ENCODE measurements around the gene XRCC6. TPM values are rescaled to one million over a fixed set of nuclear protein-coding genes. Genes with fewer than 3 reads are reported as not detected.
"Not testable (repeated sequence)": the region's sequence is repeated elsewhere in the genome, so short reads cannot be mapped to it uniquely, and the experiment has no call there.

XRCC6 gene
- polyA plus RNA-seq, 2 donors, result 75.5 to 168 TPM

GRCh38 chr22:41619979-41620588, 1.0 kb upstream of the XRCC6 start:
- WGBS, 2 donors, result 3% methylated on average over 20 to 24 of the region's 24 CpGs
- Histone ChIP-seq H3K27ac (ENCODE audit: low read depth in 2 of 2, low read length in 1 of 2) (peak overlapping the region; percentile 69 to 96), H3K9me3 (ENCODE audit: control insufficient read depth in 2 of 2, insufficient read depth in 1 of 2, low read depth in 1 of 2, low read length in 1 of 2) (no peaks in the 10 kb centered on the region), H3K4me3 (ENCODE audit: low read depth in 1 of 2, low read length in 2 of 2) (peak overlapping the region; percentile 79 to 88), H3K36me3 (ENCODE audit: control insufficient read depth in 2 of 2, insufficient read depth in 2 of 2, low read length in 1 of 2) (peaks cover 0 to 1% of the 10 kb centered on the region in 2 donors), H3K4me1 (ENCODE audit: control insufficient read depth in 2 of 2, insufficient read depth in 2 of 2, low read length in 1 of 2) (no peaks in the 10 kb centered on the region), H3K27me3 (ENCODE audit: control insufficient read depth in 1 of 2, insufficient read depth in 2 of 2, low read length in 2 of 2) (no peaks in the 10 kb centered on the region)

GRCh38 chr22:41620589-41621098, 451 bp upstream of the XRCC6 start, which contains the start of gene DESI1:
Gene DESI1 (minus strand): TSS chr22:41621043. CDS start chr22:41620839, 204 bp downstream.
- Histone ChIP-seq H3K9me3 (ENCODE audit: control insufficient read depth in 2 of 2, insufficient read depth in 1 of 2, low read depth in 1 of 2, low read length in 1 of 2) (no peaks in the 10 kb centered on the region), H3K27me3 (ENCODE audit: control insufficient read depth in 1 of 2, insufficient read depth in 2 of 2, low read length in 2 of 2) (no peaks in the 10 kb centered on the region), H3K36me3 (ENCODE audit: control insufficient read depth in 2 of 2, insufficient read depth in 2 of 2, low read length in 1 of 2) (peaks cover 0 to 5% of the 10 kb centered on the region in 2 donors), H3K4me3 (ENCODE audit: low read depth in 1 of 2, low read length in 2 of 2) (peak within 1 kb of the TSS; percentile 88 to 90), H3K27ac (ENCODE audit: low read depth in 2 of 2, low read length in 1 of 2) (peak within 1 kb of the TSS; percentile 95 to 99), H3K4me1 (ENCODE audit: control insufficient read depth in 2 of 2, insufficient read depth in 2 of 2, low read length in 1 of 2) (no peaks in the 10 kb centered on the region)
- 0% methylated on average over 32 to 40 of the region's 40 CpGs for WGBS, 2 donors

- no peaks in the 10 kb centered on the region for H3K27me3 ChIP-seq (ENCODE audit: control insufficient read depth in 1 of 2, insufficient read depth in 2 of 2, low read length in 2 of 2)
- H3K27ac ChIP-seq (ENCODE audit: low read depth in 2 of 2, low read length in 1 of 2), result peak overlapping the region; percentile 95 to 99
- H3K4me3 ChIP-seq (ENCODE audit: low read depth in 1 of 2, low read length in 2 of 2), result peak overlapping the region; percentile 88 to 90
- H3K9me3 ChIP-seq (ENCODE audit: control insufficient read depth in 2 of 2, insufficient read depth in 1 of 2, low read depth in 1 of 2, low read length in 1 of 2), result no peaks in the 10 kb centered on the region
- WGBS, 2 donors, result 2 to 7% methylated on average over 8 of the region's 8 CpGs
- peaks cover 0 to 7% of the 10 kb centered on the region in 2 donors for H3K36me3 ChIP-seq (ENCODE audit: control insufficient read depth in 2 of 2, insufficient read depth in 2 of 2, low read length in 1 of 2)
- no peaks in the 10 kb centered on the region for H3K4me1 ChIP-seq (ENCODE audit: control insufficient read depth in 2 of 2, insufficient read depth in 2 of 2, low read length in 1 of 2)
These were observed 750 bp downstream of the XRCC6 start for GRCh38 chr22:41621911-41622179.

GRCh38 chr22:41625577-41625976, 4.5 kb downstream of the XRCC6 start:
- WGBS, 2 donors, result 97 to 98% methylated on average over 7 of the region's 7 CpGs
- Histone ChIP-seq H3K4me1 (ENCODE audit: control insufficient read depth in 2 of 2, insufficient read depth in 2 of 2, low read length in 1 of 2) (no peaks in the 10 kb centered on the region), H3K36me3 (ENCODE audit: control insufficient read depth in 2 of 2, insufficient read depth in 2 of 2, low read length in 1 of 2) (peaks cover 6 to 12% of the 10 kb centered on the region in 2 donors), H3K27me3 (ENCODE audit: control insufficient read depth in 1 of 2, insufficient read depth in 2 of 2, low read length in 2 of 2) (no peaks in the 10 kb centered on the region), H3K4me3 (ENCODE audit: low read depth in 1 of 2, low read length in 2 of 2) (no peak overlapping the region), H3K9me3 (ENCODE audit: control insufficient read depth in 2 of 2, insufficient read depth in 1 of 2, low read depth in 1 of 2, low read length in 1 of 2) (no peaks in the 10 kb centered on the region), H3K27ac (ENCODE audit: low read depth in 2 of 2, low read length in 1 of 2) (no peak overlapping the region)

- not testable (repeated sequence) for H3K9me3 ChIP-seq (ENCODE audit: control insufficient read depth in 2 of 2, insufficient read depth in 1 of 2, low read depth in 1 of 2, low read length in 1 of 2); H3K4me1 ChIP-seq (ENCODE audit: control insufficient read depth in 2 of 2, insufficient read depth in 2 of 2, low read length in 1 of 2); H3K27me3 ChIP-seq (ENCODE audit: control insufficient read depth in 1 of 2, insufficient read depth in 2 of 2, low read length in 2 of 2); H3K27ac ChIP-seq (ENCODE audit: low read depth in 2 of 2, low read length in 1 of 2); H3K4me3 ChIP-seq (ENCODE audit: low read depth in 1 of 2, low read length in 2 of 2)
- peaks cover 6 to 12% of the 10 kb centered on the region in 2 donors for H3K36me3 ChIP-seq (ENCODE audit: control insufficient read depth in 2 of 2, insufficient read depth in 2 of 2, low read length in 1 of 2)
- WGBS, 2 donors, result 95 to 99% methylated on average over 16 to 25 of the region's 28 CpGs
These were observed 10.0 kb downstream of the XRCC6 start for GRCh38 chr22:41631115-41631514.

GRCh38 chr22:41631615-41632014, 10.5 kb downstream of the XRCC6 start:
- peaks cover 6 to 10% of the 10 kb centered on the region in 2 donors for H3K36me3 ChIP-seq (ENCODE audit: control insufficient read depth in 2 of 2, insufficient read depth in 2 of 2, low read length in 1 of 2)

GRCh38 chr22:41634610-41635009, 13.5 kb downstream of the XRCC6 start:
- not testable (repeated sequence) for H3K27me3 ChIP-seq (ENCODE audit: control insufficient read depth in 1 of 2, insufficient read depth in 2 of 2, low read length in 2 of 2); H3K4me1 ChIP-seq (ENCODE audit: control insufficient read depth in 2 of 2, insufficient read depth in 2 of 2, low read length in 1 of 2); H3K4me3 ChIP-seq (ENCODE audit: low read depth in 1 of 2, low read length in 2 of 2); H3K9me3 ChIP-seq (ENCODE audit: control insufficient read depth in 2 of 2, insufficient read depth in 1 of 2, low read depth in 1 of 2, low read length in 1 of 2); H3K27ac ChIP-seq (ENCODE audit: low read depth in 2 of 2, low read length in 1 of 2)
- WGBS, 2 donors, result 94% methylated on average over 8 of the region's 8 CpGs
- peaks cover 3 to 20% of the 10 kb centered on the region in 2 donors for H3K36me3 ChIP-seq (ENCODE audit: control insufficient read depth in 2 of 2, insufficient read depth in 2 of 2, low read length in 1 of 2)

More at GRCh38 chr22:41631615-41632014, 10.5 kb downstream of the XRCC6 start:
- H3K27me3 ChIP-seq (ENCODE audit: control insufficient read depth in 1 of 2, insufficient read depth in 2 of 2, low read length in 2 of 2); H3K27ac ChIP-seq (ENCODE audit: low read depth in 2 of 2, low read length in 1 of 2); H3K9me3 ChIP-seq (ENCODE audit: control insufficient read depth in 2 of 2, insufficient read depth in 1 of 2, low read depth in 1 of 2, low read length in 1 of 2); H3K4me3 ChIP-seq (ENCODE audit: low read depth in 1 of 2, low read length in 2 of 2); H3K4me1 ChIP-seq (ENCODE audit: control insufficient read depth in 2 of 2, insufficient read depth in 2 of 2, low read length in 1 of 2): not testable (repeated sequence)
- WGBS, 2 donors, result 96 to 98% methylated on average over 9 to 14 of the region's 23 CpGs

GRCh38 chr22:41636467-41636866, 15.4 kb downstream of the XRCC6 start:
- Histone ChIP-seq H3K9me3 (ENCODE audit: control insufficient read depth in 2 of 2, insufficient read depth in 1 of 2, low read depth in 1 of 2, low read length in 1 of 2) (no peaks in the 10 kb centered on the region), H3K27ac (ENCODE audit: low read depth in 2 of 2, low read length in 1 of 2) (no peak overlapping the region), H3K4me1 (ENCODE audit: control insufficient read depth in 2 of 2, insufficient read depth in 2 of 2, low read length in 1 of 2) (no peaks in the 10 kb centered on the region), H3K36me3 (ENCODE audit: control insufficient read depth in 2 of 2, insufficient read depth in 2 of 2, low read length in 1 of 2) (peaks cover 3 to 22% of the 10 kb centered on the region in 2 donors), H3K27me3 (ENCODE audit: control insufficient read depth in 1 of 2, insufficient read depth in 2 of 2, low read length in 2 of 2) (no peaks in the 10 kb centered on the region), H3K4me3 (ENCODE audit: low read depth in 1 of 2, low read length in 2 of 2) (no peak overlapping the region)
- WGBS, 2 donors, result 44 to 57% methylated on average over 7 of the region's 7 CpGs

- 97 to 98% methylated on average over 8 of the region's 8 CpGs for WGBS, 2 donors
- H3K36me3 ChIP-seq (ENCODE audit: control insufficient read depth in 2 of 2, insufficient read depth in 2 of 2, low read length in 1 of 2), result peaks cover 3 to 23% of the 10 kb centered on the region in 2 donors
- not testable (repeated sequence) for H3K27ac ChIP-seq (ENCODE audit: low read depth in 2 of 2, low read length in 1 of 2); H3K4me3 ChIP-seq (ENCODE audit: low read depth in 1 of 2, low read length in 2 of 2); H3K4me1 ChIP-seq (ENCODE audit: control insufficient read depth in 2 of 2, insufficient read depth in 2 of 2, low read length in 1 of 2); H3K9me3 ChIP-seq (ENCODE audit: control insufficient read depth in 2 of 2, insufficient read depth in 1 of 2, low read depth in 1 of 2, low read length in 1 of 2); H3K27me3 ChIP-seq (ENCODE audit: control insufficient read depth in 1 of 2, insufficient read depth in 2 of 2, low read length in 2 of 2)
These were observed 16.5 kb downstream of the XRCC6 start for GRCh38 chr22:41637623-41638022.

GRCh38 chr22:41638124-41638523, 17.0 kb downstream of the XRCC6 start:
- Histone ChIP-seq H3K4me3 (ENCODE audit: low read depth in 1 of 2, low read length in 2 of 2) (no peak overlapping the region), H3K36me3 (ENCODE audit: control insufficient read depth in 2 of 2, insufficient read depth in 2 of 2, low read length in 1 of 2) (peaks cover 3 to 25% of the 10 kb centered on the region in 2 donors), H3K27ac (ENCODE audit: low read depth in 2 of 2, low read length in 1 of 2) (no peak overlapping the region), H3K9me3 (ENCODE audit: control insufficient read depth in 2 of 2, insufficient read depth in 1 of 2, low read depth in 1 of 2, low read length in 1 of 2) (no peaks in the 10 kb centered on the region), H3K4me1 (ENCODE audit: control insufficient read depth in 2 of 2, insufficient read depth in 2 of 2, low read length in 1 of 2) (no peaks in the 10 kb centered on the region), H3K27me3 (ENCODE audit: control insufficient read depth in 1 of 2, insufficient read depth in 2 of 2, low read length in 2 of 2) (no peaks in the 10 kb centered on the region)
- 91 to 92% methylated on average over 5 of the region's 5 CpGs for WGBS, 2 donors

Data from esophagus (tissue), 2 donors.